RWPE2 (cell line): Measurements from ENCODE around the gene ABCA9.

Experiments
- ATAC-seq: fragments of 200-7000 bp; cut with Tn5 transposase; 3 replicates; pipeline ENCODE4 v1.9.1; 2021; ENCODE audit warnings: low read depth
- DNase-seq: peaks from one replicate; pipeline ENCODE4 v3.0.0-alpha.2; 2020; ENCODE audit warnings: low spot score
- H3K27ac ChIP-seq: fragments of 450-650 bp; 2 replicates; pipeline ENCODE4 v1.5.1; 2017; ENCODE audit warnings: mild to moderate bottlenecking; ENCODE audit not compliant: poor library complexity, severe bottlenecking
- H3K27me3 ChIP-seq: fragments of 250-450 bp; sonication (Bioruptor Pico); 2 replicates; pipeline ENCODE4 v1.5.1; 2021; ENCODE audit warnings: mild to moderate bottlenecking, moderate library complexity; ENCODE audit not compliant: insufficient read depth, poor library complexity, severe bottlenecking
- H3K36me3 ChIP-seq: fragments of 250-450 bp; sonication (Bioruptor Pico); 2 replicates; pipeline ENCODE4 v1.5.1; 2020; ENCODE audit warnings: low read depth, mild to moderate bottlenecking, moderate library complexity
- H3K4me1 ChIP-seq: fragments of 250-450 bp; sonication (Bioruptor Pico); 2 replicates; pipeline ENCODE4 v1.5.1; 2021; ENCODE audit warnings: mild to moderate bottlenecking, moderate library complexity; ENCODE audit not compliant: insufficient read depth, poor library complexity, severe bottlenecking
- H3K4me3 ChIP-seq: fragments of 250-450 bp; sonication (Bioruptor Pico); 2 replicates; pipeline ENCODE4 v1.5.1; 2021; ENCODE audit warnings: mild to moderate bottlenecking, moderate library complexity; ENCODE audit not compliant: severe bottlenecking
- H3K9me3 ChIP-seq: fragments of 250-450 bp; sonication (Bioruptor Pico); 2 replicates; pipeline ENCODE4 v1.5.1; 2021; ENCODE audit warnings: mild to moderate bottlenecking, moderate library complexity; ENCODE audit not compliant: severe bottlenecking
- CTCF ChIP-seq: fragments of 450-650 bp; IDR thresholded peaks from one replicate; pipeline ENCODE4 v1.5.1; 2017; ENCODE audit warnings: mild to moderate bottlenecking, moderate library complexity; ENCODE audit not compliant: poor library complexity, severe bottlenecking

Gene ABCA9

GRCh38 chr17:68939195-68939594 is 121.5 kb downstream of the ABCA9 start:
- H3K4me1 ChIP-seq = no peaks in the 10 kb centered on the region
- TF ChIP-seq CTCF = no peak
- H3K36me3 ChIP-seq = no peaks in the 10 kb centered on the region
- H3K4me3 ChIP-seq = no peak overlapping the region
- H3K9me3 ChIP-seq = no peaks in the 10 kb centered on the region
- no peaks in the 10 kb centered on the region for H3K27me3 ChIP-seq
- H3K27ac ChIP-seq = no peak overlapping the region
- DNase-seq = no peak
- no peak for ATAC-seq

GRCh38 chr17:68937890-68938514 is 122.7 kb downstream of the ABCA9 start:
- ATAC-seq = no peak

GRCh38 chr17:68927516-68927915 is 133.2 kb downstream of the ABCA9 start:
- Histone ChIP-seq H3K9me3 (no peaks in the 10 kb centered on the region), H3K27me3 (no peaks in the 10 kb centered on the region), H3K36me3 (no peaks in the 10 kb centered on the region), H3K4me1 (no peaks in the 10 kb centered on the region), H3K4me3 (no peak overlapping the region), H3K27ac (no peak overlapping the region)
- DNase-seq (no peak), ATAC-seq (no peak)
- no peak for TF ChIP-seq CTCF

More at GRCh38 chr17:68937890-68938514, 122.7 kb downstream of the ABCA9 start:
- H3K4me1 ChIP-seq = no peaks in the 10 kb centered on the region
- no peak for TF ChIP-seq CTCF
- DNase-seq = no peak
- H3K4me3 ChIP-seq = no peak overlapping the region
- no peaks in the 10 kb centered on the region for H3K27me3 ChIP-seq
- no peaks in the 10 kb centered on the region for H3K9me3 ChIP-seq
- no peak overlapping the region for H3K27ac ChIP-seq
- no peaks in the 10 kb centered on the region for H3K36me3 ChIP-seq

GRCh38 chr17:68924793-68925720 is 135.7 kb downstream of the ABCA9 start:
- Histone ChIP-seq H3K27ac (no peak overlapping the region), H3K9me3 (no peaks in the 10 kb centered on the region), H3K4me3 (no peak overlapping the region), H3K4me1 (no peaks in the 10 kb centered on the region), H3K27me3 (no peaks in the 10 kb centered on the region), H3K36me3 (no peaks in the 10 kb centered on the region)
- TF ChIP-seq CTCF = no peak
- DNase-seq (no peak), ATAC-seq (no peak)
